22Rv1 (cell line): ENCODE data around the gene IGF2BP2.

Experiments
- ZFX ChIP-seq: fragments of 450-650 bp; IDR thresholded peaks from 2 replicates; pipeline ENCODE4 v1.6.1; 2017; ENCODE audit warnings: antibody characterized with exemption, borderline replicate concordance
- TF ChIP-seq, protein P1 (sequence below): fragments of 450-650 bp; IDR thresholded peaks from 2 replicates; pipeline ENCODE4 v1.5.1; 2017; ENCODE audit warnings: mild to moderate bottlenecking

DNA sequence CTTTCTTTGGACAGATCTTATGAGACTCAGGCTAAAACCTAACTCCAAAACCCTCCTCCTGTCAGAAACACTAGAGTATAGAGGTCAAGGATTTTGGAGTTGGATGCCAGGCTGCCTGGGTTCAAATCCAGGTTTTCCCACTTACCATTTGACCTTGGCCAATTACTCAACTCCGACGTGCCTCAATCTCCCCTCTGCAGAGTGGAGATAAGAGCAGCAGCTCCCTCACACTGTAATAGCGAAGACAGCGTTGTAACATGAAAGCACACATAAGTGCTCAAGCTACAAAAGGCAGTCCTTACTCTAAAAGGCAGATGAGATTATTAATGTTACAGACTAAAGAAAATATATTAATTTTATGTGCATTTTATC is 90.1 kb downstream of the IGF2BP2 start:
- TF ChIP-seq, protein P1, sequence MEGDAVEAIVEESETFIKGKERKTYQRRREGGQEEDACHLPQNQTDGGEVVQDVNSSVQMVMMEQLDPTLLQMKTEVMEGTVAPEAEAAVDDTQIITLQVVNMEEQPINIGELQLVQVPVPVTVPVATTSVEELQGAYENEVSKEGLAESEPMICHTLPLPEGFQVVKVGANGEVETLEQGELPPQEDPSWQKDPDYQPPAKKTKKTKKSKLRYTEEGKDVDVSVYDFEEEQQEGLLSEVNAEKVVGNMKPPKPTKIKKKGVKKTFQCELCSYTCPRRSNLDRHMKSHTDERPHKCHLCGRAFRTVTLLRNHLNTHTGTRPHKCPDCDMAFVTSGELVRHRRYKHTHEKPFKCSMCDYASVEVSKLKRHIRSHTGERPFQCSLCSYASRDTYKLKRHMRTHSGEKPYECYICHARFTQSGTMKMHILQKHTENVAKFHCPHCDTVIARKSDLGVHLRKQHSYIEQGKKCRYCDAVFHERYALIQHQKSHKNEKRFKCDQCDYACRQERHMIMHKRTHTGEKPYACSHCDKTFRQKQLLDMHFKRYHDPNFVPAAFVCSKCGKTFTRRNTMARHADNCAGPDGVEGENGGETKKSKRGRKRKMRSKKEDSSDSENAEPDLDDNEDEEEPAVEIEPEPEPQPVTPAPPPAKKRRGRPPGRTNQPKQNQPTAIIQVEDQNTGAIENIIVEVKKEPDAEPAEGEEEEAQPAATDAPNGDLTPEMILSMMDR, result no peak
- no peak for TF ChIP-seq ZFX
